Stimulated activated CD4-positive, alpha-beta T cell treated with anti-CD3 and anti-CD28 coated beads, TNF-alpha, amount 100 ng/mL, for 4 hours (primary cell): ENCODE results near the gene BHLHE41.

Source experiments
- DNase-seq, 3 experiments: peaks; one replicate each; pipeline ENCODE4 v3.0.0-alpha.2; 2020; ENCODE audit warnings: low read depth in 3 of 3

Gene BHLHE41

GRCh38 chr12:26113853-26114719 is 10.8 kb downstream of the BHLHE41 start:
- peak; percentile 45 to 72 (median 70) for DNase-seq

DNA sequence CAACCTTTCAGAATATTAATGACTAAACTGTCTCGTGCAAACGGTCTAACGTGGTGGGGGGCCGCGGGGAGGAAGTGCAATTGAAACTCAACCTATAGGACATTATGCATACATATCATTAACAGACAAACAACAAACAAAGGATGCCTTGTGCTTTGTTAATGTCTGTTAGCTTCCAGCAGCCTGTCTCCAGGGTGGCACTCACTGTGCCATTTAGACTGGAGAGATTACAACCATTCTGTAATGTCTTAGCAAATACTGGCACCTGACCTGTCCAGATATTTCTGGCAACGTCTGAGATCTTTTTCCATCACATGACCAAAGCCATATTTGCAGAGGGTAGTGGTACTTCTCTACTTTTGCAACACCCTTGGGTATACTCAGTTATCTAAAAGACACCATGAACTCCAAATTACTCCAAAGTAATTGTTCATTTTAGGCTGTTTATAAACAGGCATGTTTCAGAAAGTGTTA is 11.6 kb downstream of the BHLHE41 start:
- no peak for DNase-seq

DNA sequence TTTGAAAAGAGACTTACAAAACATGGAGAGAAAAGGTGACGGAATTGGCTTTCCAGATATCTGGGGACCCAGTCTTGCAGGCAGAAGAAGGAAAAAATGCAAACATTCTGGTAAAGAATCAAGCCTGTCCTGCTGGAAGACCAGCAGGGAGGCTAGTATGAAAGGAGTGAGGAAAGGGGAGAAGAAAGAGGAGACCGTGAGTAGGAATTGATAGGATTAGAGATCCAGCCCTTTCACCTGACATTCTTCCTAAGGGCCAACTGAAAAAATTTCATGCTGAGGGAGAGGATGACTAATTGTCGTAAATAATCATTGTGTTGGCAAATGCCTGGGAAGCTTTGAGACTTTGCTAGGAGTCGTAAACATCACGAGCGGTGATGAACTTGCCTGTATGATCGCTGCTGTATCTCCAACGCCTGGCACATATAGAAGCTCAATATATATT is 12.1 kb downstream of the BHLHE41 start:
- DNase-seq, result no peak

- DNase-seq, result no peak
Observed at GRCh38 chr12:26112232-26112631, 12.6 kb downstream of the BHLHE41 start.

DNA sequence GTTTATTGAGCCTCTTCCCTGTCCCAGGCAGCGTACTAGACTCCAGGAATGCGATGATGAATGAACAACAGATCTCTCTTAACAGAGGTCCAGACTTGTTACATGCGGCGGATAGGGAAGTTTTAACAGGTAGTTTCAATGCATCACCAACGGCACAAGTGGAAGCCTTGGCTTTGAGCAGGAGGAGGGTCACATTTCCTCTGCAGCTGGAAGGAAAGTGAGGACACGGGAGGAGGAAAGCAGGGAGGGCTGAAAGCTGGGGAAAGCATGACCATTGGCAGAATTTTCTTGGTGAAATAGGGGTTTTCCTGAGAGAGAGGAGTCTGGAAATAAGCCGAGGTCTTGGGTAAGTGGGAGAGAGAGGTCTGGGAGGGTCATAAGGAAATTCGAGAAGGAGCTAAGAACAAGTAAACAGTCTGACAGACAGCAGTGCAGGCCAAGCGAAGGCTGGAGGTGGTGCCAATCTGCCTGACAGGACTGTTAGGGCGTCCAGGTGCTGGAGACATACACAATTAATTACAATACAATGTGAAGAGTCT is 15.4 kb downstream of the BHLHE41 start:
- DNase-seq, result no peak

DNA sequence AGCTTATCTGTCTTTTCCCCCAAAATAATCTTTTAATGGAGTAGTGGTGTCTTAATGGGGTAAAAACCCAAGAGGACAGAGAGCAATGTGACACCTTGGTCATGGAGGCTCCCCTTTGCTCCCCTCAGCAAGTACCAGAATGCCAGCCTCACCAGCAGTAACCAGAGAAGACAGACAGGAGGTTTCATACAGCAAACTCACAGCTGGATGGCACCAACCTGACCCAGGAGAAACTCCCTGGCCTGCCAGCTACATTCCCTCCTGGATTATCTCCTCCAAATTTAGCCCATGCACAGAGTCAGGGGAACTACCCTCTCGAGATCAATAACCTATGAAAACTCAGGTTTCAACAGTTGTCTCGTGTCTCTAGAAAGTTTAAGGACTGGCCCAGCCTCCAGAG is 15.9 kb downstream of the BHLHE41 start:
- DNase-seq, result no peak

- no peak for DNase-seq
Observed at GRCh38 chr12:26106347-26106746, 18.5 kb downstream of the BHLHE41 start.

DNA sequence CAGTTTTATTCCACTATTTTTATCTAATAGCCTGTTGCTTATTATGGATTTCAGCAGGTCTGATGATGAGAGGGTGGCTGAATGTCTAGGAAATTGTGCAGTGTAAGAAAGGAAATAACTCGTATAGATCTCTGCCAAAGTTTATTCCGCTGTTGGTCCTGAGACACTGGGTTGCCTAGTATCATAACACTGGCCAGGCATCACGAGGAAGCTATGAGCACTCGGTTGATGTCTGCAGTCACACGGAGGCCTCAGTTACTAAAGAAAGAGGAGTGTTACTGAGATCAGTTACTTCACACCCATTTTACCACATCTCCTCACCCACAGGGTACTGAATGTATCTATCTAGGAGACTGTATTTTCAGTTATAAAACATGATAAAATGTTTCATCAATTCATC is 21.9 kb downstream of the BHLHE41 start:
- DNase-seq, result no peak

DNA sequence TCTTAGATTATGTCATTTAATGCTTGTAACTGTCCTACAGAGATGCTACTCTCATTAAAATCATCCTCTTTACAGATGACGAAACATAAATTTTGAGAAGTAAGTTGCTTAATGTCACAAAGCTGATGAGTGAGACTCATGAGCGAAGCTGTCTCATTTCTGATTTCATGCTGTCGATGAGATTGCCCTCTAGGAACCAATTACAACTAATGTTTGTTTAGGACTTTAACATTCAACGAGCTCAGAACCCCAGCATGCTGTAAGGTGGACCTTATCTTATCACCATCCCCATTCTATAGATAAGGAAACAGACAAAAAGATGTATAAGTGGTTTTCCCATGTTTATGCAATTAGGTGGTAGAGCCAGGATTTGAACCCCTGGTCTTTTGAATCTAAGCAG is 23.1 kb downstream of the BHLHE41 start:
- no peak for DNase-seq

DNA sequence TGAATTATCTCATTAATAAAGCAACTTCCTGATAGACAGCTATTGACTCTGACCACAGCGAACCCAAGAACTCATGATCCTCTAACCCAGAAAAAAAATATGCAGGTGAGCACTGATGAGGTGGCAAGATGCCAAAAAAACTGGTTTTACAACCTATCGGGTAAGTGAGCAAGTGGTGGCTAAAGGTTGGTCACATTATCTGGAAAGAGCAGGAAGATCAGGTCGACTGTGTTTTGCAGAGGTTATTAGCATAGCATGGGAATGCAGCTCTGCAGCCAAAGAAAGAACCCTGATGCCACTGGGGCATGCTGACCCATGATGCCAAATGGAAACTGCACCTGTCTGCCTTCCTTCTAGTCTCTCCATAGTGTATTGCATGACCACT is 23.5 kb downstream of the BHLHE41 start:
- DNase-seq, result no peak

DNA sequence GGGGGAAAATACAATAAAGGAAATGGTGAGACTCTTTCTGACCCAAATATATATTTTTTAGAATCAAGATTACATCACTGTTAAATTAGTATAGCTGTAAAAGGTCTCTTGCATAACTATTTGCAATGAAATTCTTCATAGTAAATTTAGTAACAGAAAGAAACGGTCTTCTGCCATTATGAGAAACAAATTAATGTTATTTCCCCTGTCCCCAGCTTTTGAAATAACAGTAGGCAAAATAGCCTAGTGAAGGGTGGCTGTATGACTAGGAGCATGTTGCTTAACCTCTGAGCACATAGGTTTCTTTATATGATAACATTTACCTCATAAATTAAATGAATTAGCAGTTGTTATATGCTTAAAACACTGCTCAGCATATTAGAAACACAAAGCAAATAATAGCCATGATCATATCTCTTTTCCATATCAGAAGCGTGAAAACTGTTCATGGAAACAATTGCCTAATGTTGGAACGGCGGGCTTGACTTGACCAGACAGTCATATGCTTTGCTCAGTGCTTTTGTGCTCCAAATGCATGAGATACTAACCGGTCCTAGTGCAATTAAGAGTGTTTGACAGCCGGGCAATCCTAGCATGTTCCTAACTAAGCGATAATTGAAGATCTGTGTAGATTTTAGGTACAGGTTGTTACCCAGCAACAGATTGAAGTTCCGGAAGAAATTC is 24.0 kb downstream of the BHLHE41 start:
- no peak for DNase-seq

DNA sequence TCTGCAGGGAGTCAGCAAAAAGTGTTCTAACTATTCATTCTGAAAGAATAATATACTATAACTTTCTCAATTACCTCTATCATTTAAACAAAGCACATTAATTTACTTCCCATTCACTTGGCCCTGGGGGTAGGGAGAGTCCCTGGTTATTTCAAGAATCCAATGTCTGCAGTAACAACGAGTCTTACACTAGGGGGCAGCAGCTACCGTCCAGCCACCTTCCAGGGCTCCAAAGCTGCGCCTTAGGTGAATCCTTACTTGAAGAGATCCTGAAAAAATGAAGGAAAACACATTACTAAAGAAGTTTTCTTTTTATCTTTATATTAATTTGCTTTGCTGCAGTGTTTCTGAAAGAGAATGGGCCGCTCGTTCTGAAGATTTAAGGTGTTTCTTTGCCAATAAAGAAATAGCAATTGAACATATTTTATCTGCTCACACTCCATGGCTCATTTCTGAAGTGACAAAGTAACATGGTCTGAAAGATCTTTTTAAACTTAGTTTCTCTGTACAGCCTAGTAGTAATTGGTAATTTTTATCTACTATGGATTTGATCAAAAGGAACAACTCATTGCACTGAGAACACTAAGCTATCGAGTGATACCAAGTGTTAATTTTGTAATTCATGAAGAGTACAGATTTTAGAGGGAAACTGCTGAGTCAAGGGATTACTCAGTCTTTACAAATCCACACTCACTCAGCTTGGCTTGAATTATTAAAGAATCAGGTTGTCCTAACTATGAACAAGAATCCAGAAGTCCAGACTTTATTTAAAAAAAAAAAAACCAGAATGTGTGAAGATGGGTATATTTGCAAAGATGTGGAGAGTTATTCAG is 27.6 kb downstream of the BHLHE41 start:
- DNase-seq, result peak in 2 of 3 experiments; percentile 9 to 33

DNA sequence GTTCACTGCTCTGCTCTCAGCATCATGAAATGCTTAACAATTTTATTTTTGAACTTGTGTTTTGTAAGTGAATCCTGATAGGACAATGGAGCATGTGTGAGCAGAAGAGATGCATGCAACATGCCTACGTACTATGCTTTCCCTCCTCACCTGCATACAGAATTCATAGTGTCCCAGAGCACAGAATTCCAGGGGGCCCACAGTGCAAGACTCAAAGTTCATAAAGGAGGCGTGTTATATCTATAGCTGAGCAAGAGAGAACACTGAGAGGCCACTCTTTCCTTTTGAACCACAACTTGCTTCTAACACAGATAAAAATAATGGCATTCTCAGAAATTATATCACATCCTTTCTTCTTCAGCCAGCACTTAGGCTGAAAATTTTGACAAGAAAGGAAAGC is 28.8 kb downstream of the BHLHE41 start:
- DNase-seq, result no peak

GRCh38 chr12:26095186-26095585 is 29.7 kb downstream of the BHLHE41 start:
- DNase-seq, result no peak

DNA sequence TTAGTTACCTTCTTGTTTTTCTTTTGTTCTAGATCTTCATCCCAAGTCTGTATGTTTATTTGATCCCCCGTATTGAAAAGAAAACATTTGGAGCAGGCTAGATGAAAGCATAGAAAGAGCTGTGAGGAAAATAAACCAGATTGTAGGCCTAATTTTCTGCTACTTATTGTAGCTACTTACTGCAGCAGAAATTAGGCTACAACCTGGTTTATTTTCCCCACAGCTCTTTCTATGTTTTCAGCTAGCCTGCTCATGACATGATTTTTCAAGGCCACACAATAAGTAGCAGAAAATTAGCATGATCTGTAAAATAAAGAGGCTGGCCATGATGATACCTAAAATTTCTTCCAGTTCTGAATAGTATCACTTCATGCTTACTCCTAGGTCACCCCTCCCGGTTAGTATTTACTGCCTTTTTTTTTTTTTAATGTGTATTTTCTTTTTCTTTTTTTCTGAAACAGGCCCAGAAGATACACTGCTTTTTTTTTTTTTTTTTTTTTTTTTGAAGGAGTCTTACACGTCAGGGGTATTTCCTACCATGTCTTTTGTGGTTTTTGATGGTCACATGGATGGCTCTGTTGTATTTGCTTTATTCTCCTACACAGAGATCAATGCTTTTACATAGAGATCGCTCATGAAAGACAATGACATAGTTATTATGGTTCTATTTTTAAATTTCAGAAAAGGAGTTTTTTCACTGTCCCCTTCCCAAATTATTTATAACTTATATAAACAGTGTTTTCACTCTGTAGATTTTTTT is 32.3 kb downstream of the BHLHE41 start:
- no peak for DNase-seq

DNA sequence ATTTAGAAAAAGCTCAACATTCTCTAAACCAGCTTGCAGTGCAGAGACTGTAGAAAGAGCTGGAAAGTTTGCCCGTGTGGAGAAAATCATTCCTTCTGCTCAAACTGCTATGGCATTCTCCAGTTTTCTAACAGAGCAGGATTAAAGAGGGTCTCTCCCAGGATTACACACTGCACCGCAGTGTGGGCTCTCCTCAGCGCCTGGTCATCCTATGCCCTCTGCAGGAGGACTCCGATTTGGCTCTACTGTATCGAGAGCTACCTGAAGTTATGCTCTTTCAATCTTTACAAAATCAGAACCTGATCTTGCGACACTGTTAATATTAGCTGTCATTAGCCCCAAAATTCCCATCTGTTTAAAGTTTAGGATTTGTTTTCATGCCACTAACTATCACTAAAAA is 33.0 kb downstream of the BHLHE41 start:
- DNase-seq, result no peak

- no peak for DNase-seq
Observed at GRCh38 chr12:26090836-26091510, 33.9 kb downstream of the BHLHE41 start.

- DNase-seq, result no peak
Observed at GRCh38 chr12:26088998-26089397, 35.8 kb downstream of the BHLHE41 start.

GRCh38 chr12:26086936-26087335 is 37.9 kb downstream of the BHLHE41 start:
- DNase-seq, result no peak

DNA sequence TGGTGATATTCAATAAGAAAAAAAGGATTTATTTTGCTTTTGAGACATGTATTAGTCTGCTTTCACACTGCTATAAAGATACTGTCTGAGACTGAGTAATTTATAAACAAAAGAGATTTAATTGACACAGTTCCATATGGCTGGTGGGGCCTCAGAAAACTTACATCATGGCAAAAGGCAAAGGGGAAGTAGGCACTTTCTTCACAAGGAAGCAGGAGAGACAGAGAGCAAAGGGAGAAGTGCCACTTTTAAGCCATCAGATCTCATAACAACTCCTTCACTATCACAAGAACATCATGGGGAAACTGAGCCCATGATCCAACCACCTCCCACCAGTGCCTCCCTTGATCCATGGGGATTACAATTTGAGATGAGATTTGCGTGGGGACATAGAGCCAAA is 43.9 kb downstream of the BHLHE41 start:
- no peak for DNase-seq
